Stimulated activated CD8-positive, alpha-beta memory T cell treated with anti-CD3 and anti-CD28 coated beads, Interleukin-4, amount 100 ng/mL, for 4 hours (primary cell): ENCODE results near the gene KMT2C.

Experiments
- DNase-seq, 2 donors: peaks; one replicate each; pipeline ENCODE4 v3.0.0-alpha.2; 2020; ENCODE audit warnings: low read depth in 2 of 2, low spot score in 1 of 2

The KMT2C gene

DNA sequence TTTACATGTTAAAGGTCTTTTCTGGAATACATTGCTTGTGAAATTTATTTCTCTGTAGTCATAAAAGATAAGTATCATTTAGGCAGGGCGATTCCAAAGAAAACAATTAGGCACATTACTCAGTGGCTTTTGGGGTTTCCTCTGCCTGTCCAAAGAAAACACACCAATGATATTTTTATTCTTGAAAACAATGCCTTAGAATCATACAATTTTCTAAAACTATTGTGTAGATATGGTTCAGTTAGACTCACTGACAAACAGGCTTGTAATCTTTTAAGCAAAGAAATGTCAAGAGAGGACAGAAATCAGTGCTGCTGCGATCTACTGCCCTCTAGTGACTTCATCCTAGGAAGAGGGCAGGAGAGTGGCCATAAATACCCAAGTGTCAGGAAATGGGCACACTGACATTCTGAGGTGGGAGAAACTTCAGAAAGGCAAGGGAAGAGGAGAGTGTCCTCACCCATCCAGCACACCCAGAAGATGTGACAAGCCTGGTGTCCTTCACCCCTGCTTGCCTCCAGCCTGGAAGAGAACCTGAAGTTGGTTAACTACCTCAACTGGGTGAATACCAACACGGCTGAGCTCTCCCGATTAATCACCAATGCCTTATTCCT, 289.8 kb downstream of the KMT2C start:
- DNase-seq: no peak

DNA sequence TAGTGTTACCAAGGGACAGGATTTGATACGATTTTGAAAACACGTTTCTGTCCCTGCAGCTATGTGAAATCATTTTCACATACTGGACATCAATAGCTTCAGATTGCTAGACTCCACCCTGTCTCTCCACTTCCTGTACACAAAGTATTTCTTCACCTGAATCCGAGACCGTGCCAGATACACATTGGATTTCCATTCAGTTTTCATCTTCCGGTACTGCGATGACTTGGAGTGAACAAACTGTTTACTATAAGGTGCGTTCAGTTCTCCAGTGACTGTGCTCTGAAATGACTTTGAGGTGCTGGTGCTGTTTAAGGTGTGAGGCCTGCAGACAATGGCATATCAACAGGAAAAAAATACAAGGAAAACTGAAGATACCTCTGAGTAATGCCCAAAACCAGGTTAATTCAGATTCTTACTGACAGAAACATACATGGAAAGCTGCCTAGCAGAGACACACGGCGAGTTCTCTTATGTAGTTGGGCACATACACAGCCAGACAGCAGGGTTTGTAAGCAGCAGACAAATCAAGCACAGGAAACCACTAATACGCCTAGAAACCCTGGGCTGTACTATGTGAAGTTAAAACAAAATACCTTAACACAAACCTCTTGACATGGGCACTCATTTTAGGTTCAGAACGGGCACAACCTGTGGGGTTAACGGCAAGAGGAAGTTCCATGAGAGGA, 291.1 kb downstream of the KMT2C start:
- no peak for DNase-seq

DNA sequence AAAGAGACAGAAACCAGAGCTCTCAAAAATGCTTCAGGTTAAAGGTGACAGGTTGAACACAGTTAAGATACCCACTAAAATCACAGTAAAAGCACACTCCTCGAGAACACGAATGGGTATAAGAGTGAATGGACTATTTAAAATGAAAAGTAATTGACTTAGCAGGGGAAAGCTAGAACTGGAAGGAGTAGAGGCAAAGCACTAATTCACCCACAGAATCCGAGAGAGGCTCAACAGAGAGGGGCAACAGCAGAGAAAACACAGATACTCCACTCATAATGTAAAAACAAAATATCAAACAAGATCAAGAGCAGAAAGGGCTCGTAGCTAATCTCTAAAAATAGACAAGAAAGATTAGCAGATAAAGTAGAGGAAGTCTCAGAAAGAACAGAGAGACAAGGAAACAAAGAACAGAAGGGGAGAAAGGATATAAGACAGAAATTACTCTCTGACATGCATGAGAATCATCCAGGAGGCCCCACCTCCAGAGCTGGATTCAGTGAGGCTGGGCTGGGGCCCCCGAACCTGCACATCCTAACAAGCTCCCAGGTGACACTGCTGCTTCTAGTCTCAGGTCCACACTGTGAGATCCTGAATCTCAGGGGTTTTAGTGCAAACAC, 292.7 kb downstream of the KMT2C start:
- no peak for DNase-seq

DNA sequence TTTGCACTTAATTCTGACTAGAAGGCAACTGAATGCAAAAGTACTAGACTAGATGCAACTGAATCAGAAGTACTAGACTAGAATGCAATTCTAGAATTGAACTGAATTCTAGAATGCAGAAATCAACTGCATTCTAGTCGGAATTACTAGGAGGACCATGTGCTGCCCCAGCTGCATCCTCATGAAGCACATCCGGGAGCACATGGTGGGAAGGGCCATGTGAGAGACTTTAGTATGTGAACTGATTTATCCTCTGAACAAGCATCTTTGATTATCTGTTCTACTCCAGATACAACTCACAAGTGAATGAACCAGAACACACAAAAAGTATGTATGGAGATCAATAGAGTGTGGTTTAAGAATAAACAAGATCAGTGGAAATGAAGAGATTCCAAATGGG, 295.2 kb downstream of the KMT2C start:
- no peak for DNase-seq

DNA sequence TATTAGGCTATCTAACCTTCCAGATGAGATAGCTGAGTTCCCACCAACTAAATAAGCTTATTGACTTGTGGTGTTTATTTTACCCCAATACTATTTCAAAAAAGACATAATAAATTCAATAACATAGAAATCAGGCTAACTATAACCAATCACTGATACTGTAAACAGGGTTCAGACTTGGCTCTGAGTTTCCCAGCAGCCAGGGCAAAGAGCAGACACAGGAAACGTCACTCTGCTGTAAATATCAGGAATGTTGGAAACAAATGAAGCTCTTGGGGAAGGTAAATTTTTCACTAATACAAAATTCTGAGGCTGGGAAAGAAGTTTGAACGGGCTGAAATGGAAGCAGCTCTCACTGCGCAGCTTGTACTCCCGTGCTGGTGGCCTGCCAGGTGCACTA, 295.7 kb downstream of the KMT2C start:
- DNase-seq: no peak

DNA sequence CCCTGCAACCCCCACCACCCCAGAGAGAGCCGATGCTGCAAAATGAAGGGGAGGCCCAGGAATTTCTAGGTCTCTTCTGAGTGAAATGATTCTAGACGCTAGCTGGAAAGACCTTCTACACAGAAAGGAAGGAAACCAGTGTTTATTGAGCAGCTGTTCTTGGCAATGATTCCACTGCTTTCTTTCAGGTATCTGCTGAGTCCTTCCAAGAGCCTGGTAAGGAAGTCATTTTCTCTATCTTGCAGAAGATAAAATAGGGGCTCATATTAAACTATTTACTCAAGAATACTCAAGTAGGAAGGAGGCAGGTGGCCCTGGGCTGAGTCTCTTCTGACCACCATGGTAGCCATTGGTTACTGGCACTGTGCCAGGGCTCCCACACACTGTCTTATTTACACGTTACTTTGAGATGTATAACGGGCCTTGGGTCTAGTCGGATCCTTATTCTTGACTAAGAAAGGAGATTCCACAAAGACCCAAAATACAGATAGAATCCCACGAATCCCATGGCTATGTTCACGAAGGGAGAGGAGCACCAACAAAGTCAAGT, 298.3 kb downstream of the KMT2C start:
- no peak for DNase-seq

DNA sequence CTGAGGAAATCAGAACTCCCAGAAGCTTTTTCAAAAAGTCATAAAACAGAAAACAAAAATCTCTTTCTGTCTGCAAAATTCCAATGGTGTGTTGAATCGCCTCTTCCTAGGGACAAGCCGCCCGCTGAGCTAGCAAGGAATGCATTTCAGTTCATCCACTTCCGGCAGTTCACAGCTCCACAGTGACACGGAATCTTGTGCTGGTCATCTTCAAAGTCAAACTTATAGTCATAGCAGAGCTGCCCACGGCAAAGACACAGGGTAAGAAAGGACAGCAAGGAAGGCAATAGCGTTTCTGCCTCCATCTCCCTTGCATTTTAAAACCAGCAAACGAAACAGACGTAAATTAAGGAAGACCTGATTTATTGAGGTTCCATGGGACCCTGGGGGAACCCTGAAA, 299.1 kb downstream of the KMT2C start:
- no peak for DNase-seq

DNA sequence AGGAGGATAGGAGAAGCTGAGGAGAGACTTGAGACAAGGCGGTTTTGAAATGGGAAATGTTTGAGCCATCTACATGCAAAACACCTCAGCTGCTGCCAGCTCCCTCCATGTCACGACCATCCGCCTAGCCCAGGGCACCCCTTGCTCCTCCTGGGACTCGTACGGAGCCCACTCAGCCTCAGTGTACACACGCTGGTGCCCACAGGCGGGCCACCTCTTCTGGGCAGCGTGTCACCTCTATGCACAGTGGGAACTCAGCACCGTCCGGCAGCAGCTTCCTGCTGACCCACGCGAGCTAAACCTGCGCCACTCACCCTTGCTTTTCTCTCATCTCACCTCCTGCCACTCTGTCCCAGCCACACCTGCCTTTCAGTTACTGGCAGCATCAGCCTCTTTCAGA, 302.0 kb downstream of the KMT2C start:
- no peak for DNase-seq

DNA sequence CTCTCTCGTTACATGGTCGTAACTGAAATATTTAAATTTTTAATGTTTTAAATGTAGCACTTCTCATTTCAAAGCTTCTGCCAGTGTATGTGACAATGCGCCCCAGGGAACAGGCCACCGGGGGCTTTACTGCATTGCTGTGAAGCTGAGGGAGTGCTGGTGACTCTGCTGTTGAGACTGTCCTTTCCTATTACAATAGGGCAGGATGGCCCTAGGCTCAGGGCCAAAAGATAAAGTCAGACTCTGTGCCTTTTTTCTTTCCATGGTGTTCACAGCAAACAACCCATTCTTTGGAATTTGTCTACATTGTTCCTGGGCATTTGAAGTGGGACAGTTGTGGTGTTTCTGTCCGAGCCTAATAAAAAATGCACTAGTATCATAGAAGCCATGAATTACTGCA, 303.0 kb downstream of the KMT2C start:
- DNase-seq: no peak

DNA sequence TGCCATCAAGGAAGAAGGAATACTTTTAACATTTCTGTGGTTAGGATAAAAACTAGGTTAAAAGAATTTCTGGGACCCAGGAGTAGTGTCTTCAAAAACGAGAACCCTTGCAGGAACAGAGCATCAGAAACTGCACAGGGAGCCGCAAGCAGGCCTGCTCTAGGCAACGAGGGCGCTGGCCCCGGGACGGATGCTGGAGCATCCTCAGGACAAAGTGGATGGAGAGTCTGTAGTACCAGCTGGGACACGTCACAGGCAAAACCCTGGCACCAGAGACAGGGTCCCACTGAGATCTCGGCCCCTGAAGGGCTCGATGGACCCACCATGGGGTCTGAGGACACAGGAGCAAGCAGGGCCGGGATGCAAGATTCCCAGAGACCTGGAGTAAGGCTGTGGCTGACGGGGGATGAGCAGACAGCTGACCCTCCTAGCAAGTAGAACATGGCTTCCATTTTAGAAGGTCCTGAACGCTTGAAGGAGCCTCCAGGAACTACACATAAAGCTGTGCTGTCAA, 303.8 kb downstream of the KMT2C start:
- DNase-seq: no peak

DNA sequence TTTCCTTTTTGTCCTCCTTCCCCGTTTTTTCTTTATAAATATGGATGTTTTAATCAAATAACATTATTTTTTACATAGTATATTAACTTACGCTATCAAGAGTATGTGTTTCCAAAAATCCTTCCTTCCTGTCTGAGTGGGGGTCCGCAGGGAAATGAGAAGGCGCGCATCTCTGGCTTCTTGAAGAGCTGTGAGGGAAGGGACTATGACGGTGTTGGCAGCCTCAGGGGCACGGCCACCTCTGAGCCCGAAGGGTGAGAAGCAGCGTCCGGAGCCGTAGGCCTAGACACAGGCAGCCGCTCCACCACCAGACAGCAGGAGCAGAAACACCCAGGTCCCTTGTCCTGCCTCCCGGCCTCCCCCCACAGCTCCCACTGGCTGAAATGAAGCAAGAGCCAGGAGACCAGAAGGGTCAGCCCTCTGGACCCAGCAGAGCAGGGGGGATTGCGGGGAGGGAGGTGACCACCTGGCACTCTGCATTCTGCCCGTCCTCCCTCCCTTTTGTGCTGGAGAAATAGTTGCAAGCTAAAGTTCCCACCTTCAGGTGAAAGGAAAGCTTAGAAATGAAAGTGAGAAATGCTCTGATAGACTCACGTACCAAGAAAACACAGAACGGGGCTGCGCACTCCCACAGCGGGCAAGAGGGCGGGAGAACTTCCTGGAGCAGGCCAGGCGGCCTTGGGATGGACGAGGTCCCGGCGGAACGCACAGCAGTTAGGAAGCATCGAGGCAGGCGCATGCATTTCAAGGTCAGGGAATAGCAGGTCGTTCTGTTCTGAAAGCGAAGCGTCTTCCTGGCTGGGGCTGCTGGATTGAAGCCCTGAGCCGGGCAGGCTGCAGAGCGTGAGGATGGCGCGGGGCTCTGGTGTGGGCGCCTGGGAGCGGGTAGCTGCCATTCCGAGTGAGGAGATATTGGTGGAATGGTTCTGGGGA, 304.9 kb downstream of the KMT2C start:
- no peak for DNase-seq

DNA sequence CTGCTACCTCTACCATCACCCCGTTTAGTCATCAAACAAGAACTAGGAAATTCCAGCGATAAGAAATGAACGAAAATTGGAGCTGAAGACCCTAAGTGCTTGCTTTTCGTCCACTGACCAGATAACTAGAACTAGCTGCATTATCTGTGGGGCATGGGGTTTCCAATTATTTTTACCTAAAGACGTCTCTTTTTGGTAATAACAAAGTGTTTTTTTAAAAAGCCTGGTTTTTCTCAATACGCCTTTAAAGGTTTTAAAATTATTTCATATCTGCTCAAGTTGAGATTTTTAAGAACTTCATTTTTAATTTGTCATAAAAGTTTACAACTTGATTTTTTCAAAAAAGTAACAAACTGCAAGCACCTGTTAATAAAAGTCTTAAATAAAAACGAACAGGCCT, 306.1 kb downstream of the KMT2C start:
- DNase-seq: no peak

DNA sequence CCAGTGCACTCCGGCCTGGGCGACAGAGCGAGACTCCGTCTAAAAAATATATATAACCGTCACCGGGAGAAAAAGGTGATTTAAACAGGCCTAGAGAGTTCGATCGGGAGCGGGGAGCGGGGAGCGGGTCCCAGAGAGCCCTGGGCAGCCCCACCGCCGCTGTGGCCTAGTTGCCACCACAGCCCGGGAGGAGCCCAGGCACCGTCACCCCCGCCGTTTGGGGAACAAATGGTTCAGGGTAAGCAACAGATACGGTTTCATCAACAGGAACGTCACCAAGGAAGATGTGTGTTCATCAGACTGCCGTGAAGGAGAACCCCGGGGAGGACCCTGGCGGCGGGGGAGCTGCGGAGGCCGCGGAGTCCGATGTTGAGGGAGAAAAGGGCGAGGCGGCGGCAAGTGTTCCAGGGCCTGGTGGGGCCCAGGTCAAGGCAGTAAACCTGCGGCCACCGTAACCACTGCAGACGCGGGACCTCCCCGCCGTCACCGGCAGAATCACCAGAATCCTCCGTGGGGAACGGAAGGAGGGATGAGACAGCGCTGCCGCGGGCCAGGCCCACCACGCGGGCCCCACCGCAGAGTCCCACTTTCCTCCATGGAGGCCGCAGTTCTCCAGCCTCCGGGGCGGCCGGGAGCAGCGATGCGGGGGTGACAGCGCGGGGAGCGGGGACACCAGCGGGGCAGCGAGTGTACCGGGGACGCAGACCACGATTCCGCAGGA, 306.9 kb downstream of the KMT2C start:
- DNase-seq: no peak

DNA sequence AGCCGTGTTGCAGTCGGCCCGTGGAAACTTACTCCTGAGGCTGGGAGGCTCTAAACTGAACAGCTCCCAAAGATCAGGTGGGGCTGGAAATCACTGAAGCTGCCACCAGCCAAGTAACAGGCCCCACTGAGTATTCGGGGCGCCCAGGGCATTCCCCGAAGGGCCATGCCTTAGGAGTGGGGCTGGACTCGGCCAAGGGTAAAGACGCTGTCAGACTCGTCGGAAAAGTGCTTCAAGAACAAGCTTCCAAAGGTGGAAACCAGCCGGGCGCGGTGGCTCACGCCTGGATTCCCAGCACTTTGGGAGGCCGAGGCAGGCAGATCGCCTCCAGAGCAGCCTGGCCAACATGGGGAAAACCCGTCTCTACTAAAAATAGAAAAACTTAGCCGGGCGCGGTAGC, 307.6 kb downstream of the KMT2C start:
- no peak for DNase-seq

DNA sequence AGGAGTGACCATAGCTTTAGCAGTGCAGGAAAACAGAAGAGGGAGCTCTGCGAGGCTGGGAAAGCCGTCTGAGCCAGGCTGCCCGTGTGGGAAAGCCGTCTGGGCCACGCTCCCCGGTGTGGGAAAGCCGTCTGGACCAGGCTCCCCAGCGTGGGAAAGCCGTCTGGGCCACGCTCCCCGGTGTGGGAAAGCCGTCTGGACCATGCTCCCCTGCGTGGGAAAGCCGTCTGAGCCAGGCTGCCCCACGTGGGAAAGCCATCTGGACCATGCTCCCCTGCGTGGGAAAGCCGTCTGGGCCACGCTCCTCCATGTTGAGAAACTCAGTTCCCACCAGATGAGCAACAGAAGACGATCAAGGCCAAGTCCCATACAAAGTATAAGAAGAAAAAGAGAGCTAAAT, 308.6 kb downstream of the KMT2C start:
- DNase-seq: no peak

DNA sequence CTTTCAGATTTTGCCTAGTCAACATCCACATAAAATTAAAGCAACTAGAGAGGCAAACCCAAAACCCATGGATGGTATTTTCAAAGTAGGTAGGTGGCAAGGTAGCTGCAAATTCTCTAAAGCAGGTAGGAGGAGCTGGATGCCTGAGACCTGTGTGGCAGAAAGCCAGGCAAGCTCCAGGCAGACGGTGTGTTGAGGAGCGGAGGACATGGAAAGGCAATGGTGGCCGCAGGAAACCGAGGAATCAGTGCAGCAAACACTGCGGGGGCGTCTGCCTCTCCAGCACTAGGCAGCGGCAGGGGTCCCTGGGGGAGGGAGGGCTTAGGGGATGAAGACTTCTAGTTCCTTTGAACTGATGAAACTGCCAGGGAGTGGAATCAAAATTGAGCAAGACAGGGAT, 309.1 kb downstream of the KMT2C start:
- no peak for DNase-seq

DNA sequence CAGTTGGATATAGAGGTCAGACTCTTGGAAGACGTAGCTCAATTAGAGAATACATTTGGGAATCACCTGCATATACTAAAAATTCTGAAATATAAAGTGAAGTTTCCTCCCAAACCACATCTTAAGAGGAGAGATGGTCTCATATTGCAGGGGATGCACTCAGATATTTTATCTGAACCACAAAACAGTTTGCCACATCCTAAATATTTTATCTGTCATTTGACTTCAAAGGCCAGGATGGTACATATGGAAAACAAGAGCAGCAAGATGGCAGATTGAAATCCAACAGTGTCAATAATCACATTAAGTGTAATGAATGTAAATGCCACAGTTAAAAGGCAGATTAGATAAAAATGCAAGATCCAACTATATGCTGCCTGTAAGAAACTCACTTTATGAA, 313.3 kb downstream of the KMT2C start:
- DNase-seq: no peak

DNA sequence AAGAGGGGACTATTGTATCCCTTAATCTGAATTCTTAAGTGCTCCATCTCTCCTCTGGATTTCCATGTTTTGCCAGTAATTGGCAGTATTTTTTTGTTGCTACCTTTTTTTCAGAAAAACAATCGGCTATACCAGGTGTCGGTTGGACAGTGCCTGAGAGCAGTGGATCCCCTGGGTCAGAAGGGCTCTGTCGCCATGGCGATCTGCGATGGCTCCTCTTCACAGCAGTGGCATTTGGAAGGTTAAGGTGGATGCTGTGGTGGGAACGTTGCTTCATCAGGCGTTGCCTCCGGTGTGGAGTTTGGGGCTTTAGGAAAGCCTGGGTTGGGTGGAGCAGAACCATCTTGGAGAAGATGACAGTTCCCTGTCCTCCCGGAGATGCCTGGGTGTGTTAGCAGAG, 314.4 kb downstream of the KMT2C start:
- no peak for DNase-seq

DNA sequence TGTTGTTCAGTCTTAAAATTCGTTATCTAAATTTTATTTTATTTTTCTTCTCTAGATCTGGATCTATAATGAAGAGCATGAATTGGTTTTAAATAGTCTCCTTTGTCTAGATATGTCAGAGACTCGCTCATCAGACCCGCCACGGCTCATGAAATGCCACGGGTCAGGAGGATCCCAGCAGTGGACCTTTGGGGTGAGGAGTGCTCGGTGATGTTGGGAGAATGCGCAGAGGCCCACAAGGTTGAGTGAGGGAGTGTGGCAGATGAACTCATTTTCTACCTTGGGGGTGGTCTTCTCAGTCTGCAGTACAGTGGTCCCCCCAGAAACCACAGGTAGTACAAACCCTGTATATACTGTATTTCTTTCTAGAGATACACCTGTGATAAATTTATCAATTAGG, 315.0 kb downstream of the KMT2C start:
- no peak for DNase-seq

DNA sequence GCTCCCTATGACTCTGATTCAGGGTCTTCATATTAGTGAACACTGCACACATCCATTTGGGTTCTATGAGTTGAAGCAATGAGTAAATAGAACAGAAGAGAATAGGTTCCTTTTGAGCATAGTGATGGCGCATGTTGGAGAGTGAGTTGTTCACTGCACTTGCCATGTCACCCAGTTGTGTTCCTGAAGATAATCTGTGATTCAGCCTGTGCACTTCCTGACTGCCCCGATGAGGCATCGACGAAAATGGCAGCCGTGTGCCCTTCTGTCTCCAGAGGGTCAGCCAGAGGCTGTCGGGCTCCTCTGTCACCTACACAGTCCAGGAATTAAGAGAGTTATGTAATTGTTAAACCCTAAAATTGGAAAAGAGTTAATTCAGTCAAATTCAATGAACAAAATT, 315.6 kb downstream of the KMT2C start:
- DNase-seq: no peak

DNA sequence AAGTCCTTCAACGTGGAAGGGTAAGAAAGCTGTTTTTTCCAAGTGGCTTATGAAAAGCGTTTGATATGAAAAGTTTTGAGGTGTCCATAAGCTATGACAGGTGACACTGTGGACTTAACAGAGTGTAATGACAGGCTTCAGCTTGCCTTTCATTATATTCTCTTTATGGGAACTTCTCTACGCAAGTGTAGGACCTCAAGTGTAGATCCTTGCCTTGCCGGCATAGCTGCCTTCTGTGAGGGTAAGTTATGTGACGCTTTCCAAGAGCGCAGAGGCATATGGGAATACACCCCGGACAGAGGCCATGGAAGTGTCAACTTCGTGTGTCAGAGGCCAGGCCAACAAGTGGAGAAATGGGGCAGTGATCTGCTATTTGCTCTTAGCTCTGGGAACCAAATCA, 318.4 kb downstream of the KMT2C start:
- DNase-seq: no peak
